Activated CD4-positive, alpha-beta memory T cell treated with anti-CD3 and anti-CD28 coated beads, Interleukin-2, amount 10 ng/mL, durations not matched to agents 7 days and 5 days (primary cell): Measurements from ENCODE around the gene MX2. TPM values are rescaled to one million over a fixed set of nuclear protein-coding genes. Genes with fewer than 3 reads are reported as not detected.
A peak's percentile ranks its signal among the peaks of the same experiment; 100 is the strongest.

Experiments used
- CTCF ChIA-PET: fragments of 350-600 bp; sonication (Branson Sonifier 250); formaldehyde crosslinking; loops from one replicate; lab custom pipeline; 2021; ENCODE audit warnings: antibody characterized with exemption, inconsistent platforms; lab: Charles Lee
- POLR2A ChIA-PET: fragments of 350-600 bp; sonication (Branson Sonifier 250); formaldehyde crosslinking; loops from one replicate; lab custom pipeline; 2021; ENCODE audit warnings: antibody characterized with exemption; lab: Charles Lee
- DNase-seq: peaks from one replicate; pipeline ENCODE4 v3.0.0-alpha.2; 2020
- H3K27ac Mint-ChIP-seq: one replicate; pipeline ENCODE4 v1.8.0; 2021; ENCODE audit warnings: mild to moderate bottlenecking, mixed read lengths
- H3K27me3 Mint-ChIP-seq: one replicate; pipeline ENCODE4 v1.8.0; 2021; ENCODE audit warnings: mixed read lengths
- H3K36me3 Mint-ChIP-seq: one replicate; pipeline ENCODE4 v1.8.0; 2021; ENCODE audit warnings: low read depth, mixed read lengths
- H3K4me1 Mint-ChIP-seq: one replicate; pipeline ENCODE4 v1.8.0; 2021; ENCODE audit warnings: mixed read lengths
- H3K4me3 Mint-ChIP-seq: one replicate; pipeline ENCODE4 v1.8.0; 2021; ENCODE audit warnings: mild to moderate bottlenecking, mixed read lengths
- H3K9me3 Mint-ChIP-seq: one replicate; pipeline ENCODE4 v1.8.0; 2021; ENCODE audit warnings: mixed read lengths
- total RNA-seq, 2 experiments: library from RNA; stranded (reverse); gene quantifications; one replicate each; pipeline ENCODE4 v1.2.3, GENCODE V29; 2021

Gene MX2
- total RNA-seq, 2 experiments from 2014 or later = 167 to 171 TPM

- DNase-seq = no peak
- ChIA-PET POLR2A (interaction anchor here (1.0 to 5.8 kb wide), 11 partner anchors 9 to 871 kb away, joined by 3 to 116 read pairs (median 6); partner anchors contain the start of gene MX1), CTCF (interaction anchor here (0.6 to 3.1 kb wide), 3 partner anchors 62 to 129 kb away, joined by 4 to 10 read pairs (median 5); partner anchors contain the start of gene MX1)
- peaks cover 56% of the 10 kb centered on the region for H3K36me3 Mint-ChIP-seq
- no peaks in the 10 kb centered on the region for H3K27me3 Mint-ChIP-seq
- H3K9me3 Mint-ChIP-seq = no peaks in the 10 kb centered on the region
- peaks cover 62% of the 10 kb centered on the region for H3K4me1 Mint-ChIP-seq
- peak overlapping the region; percentile 94 for H3K4me3 Mint-ChIP-seq
- H3K27ac Mint-ChIP-seq = peak overlapping the region; percentile 97
Measured at GRCh38 chr21:41362605-41363369, 960 bp downstream of the MX2 start.

- no peaks in the 10 kb centered on the region for H3K27me3 Mint-ChIP-seq
- peaks cover 71% of the 10 kb centered on the region for H3K4me1 Mint-ChIP-seq
- peaks cover 64% of the 10 kb centered on the region for H3K36me3 Mint-ChIP-seq
- ChIA-PET POLR2A (interaction anchor here (1.0 to 5.8 kb wide), 8 partner anchors 8 to 871 kb away, joined by 3 to 116 read pairs (median 4); partner anchors contain the start of gene MX1), CTCF (interaction anchor here (1.0 to 3.1 kb wide), 2 partner anchors 61 to 80 kb away, joined by 5 to 10 read pairs; partner anchors contain the start of gene MX1)
- DNase-seq = no peak
- no peaks in the 10 kb centered on the region for H3K9me3 Mint-ChIP-seq
- H3K27ac Mint-ChIP-seq = peak overlapping the region; percentile 97
- peak overlapping the region; percentile 94 for H3K4me3 Mint-ChIP-seq
Measured at GRCh38 chr21:41363370-41364270, 1.8 kb downstream of the MX2 start.

GRCh38 chr21:41364308-41364707 is 2.5 kb downstream of the MX2 start:
- CTCF ChIA-PET = no interaction called here
- POLR2A ChIA-PET = interaction anchor here (1.0 to 1.3 kb wide), 2 partner anchors 43 to 62 kb away, joined by 3 to 4 read pairs; partner anchors contain the start of gene MX1
- Mint-ChIP-seq H3K4me3 (peak overlapping the region; percentile 94), H3K27me3 (no peaks in the 10 kb centered on the region), H3K27ac (no peak overlapping the region), H3K9me3 (no peaks in the 10 kb centered on the region), H3K36me3 (peaks cover 69% of the 10 kb centered on the region), H3K4me1 (peaks cover 78% of the 10 kb centered on the region)
- DNase-seq = no peak

- H3K4me1 Mint-ChIP-seq = peaks cover 87% of the 10 kb centered on the region
- peaks cover 78% of the 10 kb centered on the region for H3K36me3 Mint-ChIP-seq
- H3K4me3 Mint-ChIP-seq = no peak overlapping the region
Measured at GRCh38 chr21:41365377-41366107, 3.7 kb downstream of the MX2 start.

GRCh38 chr21:41366522-41367151 is 4.8 kb downstream of the MX2 start:
- peaks cover 87% of the 10 kb centered on the region for H3K4me1 Mint-ChIP-seq
- ChIA-PET CTCF (no interaction called here), POLR2A (interaction anchor here (1.6 kb wide), 1 partner anchor 59 kb away, joined by 4 read pairs; the partner anchor contains the start of gene MX1)
- H3K4me3 Mint-ChIP-seq = no peak overlapping the region
- DNase-seq = no peak
- peaks cover 89% of the 10 kb centered on the region for H3K36me3 Mint-ChIP-seq
- no peaks in the 10 kb centered on the region for H3K9me3 Mint-ChIP-seq
- H3K27me3 Mint-ChIP-seq = no peaks in the 10 kb centered on the region
- no peak overlapping the region for H3K27ac Mint-ChIP-seq

More at GRCh38 chr21:41365377-41366107, 3.7 kb downstream of the MX2 start:
- Mint-ChIP-seq H3K9me3 (no peaks in the 10 kb centered on the region), H3K27ac (no peak overlapping the region), H3K27me3 (no peaks in the 10 kb centered on the region)
- CTCF ChIA-PET = no interaction called here
- DNase-seq = no peak
- POLR2A ChIA-PET = interaction anchor here (1.3 to 1.6 kb wide), 2 partner anchors 60 kb away, joined by 4 read pairs; partner anchors contain the start of gene MX1

- H3K9me3 Mint-ChIP-seq = no peaks in the 10 kb centered on the region
- DNase-seq = no peak
- no peaks in the 10 kb centered on the region for H3K27me3 Mint-ChIP-seq
- no peak overlapping the region for H3K4me3 Mint-ChIP-seq
- peaks cover 84% of the 10 kb centered on the region for H3K36me3 Mint-ChIP-seq
- ChIA-PET CTCF (no interaction called here), POLR2A (interaction anchor here (1.6 to 3.0 kb wide), 2 partner anchors 59 to 60 kb away, joined by 4 to 19 read pairs; partner anchors contain the start of gene MX1)
- peaks cover 87% of the 10 kb centered on the region for H3K4me1 Mint-ChIP-seq
- H3K27ac Mint-ChIP-seq = no peak overlapping the region
Measured at GRCh38 chr21:41367301-41367944, 5.6 kb downstream of the MX2 start.

GRCh38 chr21:41367945-41368734 is 6.3 kb downstream of the MX2 start:
- CTCF ChIA-PET = interaction anchor here (1.3 kb wide), 1 partner anchor 43 kb away, joined by 5 read pairs; no protein-coding TSS in a partner anchor
- peaks cover 82% of the 10 kb centered on the region for H3K4me1 Mint-ChIP-seq
- no peak for DNase-seq
- POLR2A ChIA-PET = interaction anchor here (2.9 to 3.0 kb wide), 2 partner anchors 57 to 60 kb away, joined by 19 to 42 read pairs; partner anchors contain the start of gene MX1
- H3K27me3 Mint-ChIP-seq = no peaks in the 10 kb centered on the region
- H3K9me3 Mint-ChIP-seq = no peaks in the 10 kb centered on the region
- no peak overlapping the region for H3K4me3 Mint-ChIP-seq
- H3K27ac Mint-ChIP-seq = no peak overlapping the region
- H3K36me3 Mint-ChIP-seq = peaks cover 79% of the 10 kb centered on the region

- DNase-seq = no peak
- Mint-ChIP-seq H3K27ac (peak overlapping the region; percentile 77), H3K4me1 (peaks cover 77% of the 10 kb centered on the region), H3K27me3 (no peaks in the 10 kb centered on the region), H3K4me3 (peak overlapping the region; percentile 70), H3K36me3 (peaks cover 76% of the 10 kb centered on the region), H3K9me3 (no peaks in the 10 kb centered on the region)
- CTCF ChIA-PET = interaction anchor here (0.8 to 2.7 kb wide), 5 partner anchors 11 to 85 kb away, joined by 3 to 12 read pairs (median 5); no protein-coding TSS in a partner anchor
- POLR2A ChIA-PET = interaction anchor here (0.9 to 5.4 kb wide), 5 partner anchors 7 to 59 kb away, joined by 3 to 43 read pairs (median 19); partner anchors contain the start of genes MX1 and MX2
Measured at GRCh38 chr21:41368735-41369104, 6.9 kb downstream of the MX2 start.

- Mint-ChIP-seq H3K36me3 (peaks cover 73% of the 10 kb centered on the region), H3K27me3 (no peaks in the 10 kb centered on the region), H3K4me1 (peaks cover 72% of the 10 kb centered on the region), H3K9me3 (no peaks in the 10 kb centered on the region), H3K4me3 (peak overlapping the region; percentile 70), H3K27ac (peak overlapping the region; percentile 77)
- peak; percentile 29 for DNase-seq
- ChIA-PET POLR2A (interaction anchor here (0.9 to 5.4 kb wide), 10 partner anchors 7 to 63 kb away, joined by 3 to 43 read pairs (median 4); partner anchors contain the start of genes MX1 and MX2), CTCF (interaction anchor here (0.8 to 2.7 kb wide), 9 partner anchors 11 to 748 kb away, joined by 3 to 12 read pairs (median 3); no protein-coding TSS in a partner anchor)
Measured at GRCh38 chr21:41369105-41369919, 7.5 kb downstream of the MX2 start.
